Fibroblast of lung (primary cell): ENCODE results near the gene APBB2. TPM values are rescaled to one million over a fixed set of nuclear protein-coding genes. Genes with fewer than 3 reads are reported as not detected.
A peak's percentile ranks its signal among the peaks of the same experiment; 100 is the strongest.
"Not testable (repeated sequence)": the region's sequence is repeated elsewhere in the genome, so short reads cannot be mapped to it uniquely, and the experiment has no call there.

Experiments used
- DNase-seq, 2 donors: peaks; one replicate each; pipeline versions ENCODE4 v3.0.0 to v3.0.0-alpha.2; 2010; ENCODE audit warnings: low read depth in 2 of 2
- H2AFZ ChIP-seq: 2 replicates; pipeline ENCODE4 v1.5.1; 2012; ENCODE audit warnings: low read length, control low read depth, inconsistent platforms
- H3K27ac ChIP-seq: 2 replicates; pipeline ENCODE4 v1.5.1; 2011; ENCODE audit warnings: low read length, control low read depth; ENCODE audit not compliant: insufficient read depth
- H3K27me3 ChIP-seq: 2 replicates; pipeline ENCODE4 v1.5.1; 2011; ENCODE audit warnings: mild to moderate bottlenecking, low read length; ENCODE audit not compliant: control insufficient read depth, insufficient read depth
- H3K36me3 ChIP-seq: 2 replicates; pipeline ENCODE4 v1.5.1; 2011; ENCODE audit warnings: low read length; ENCODE audit not compliant: control insufficient read depth, insufficient read depth
- H3K4me1 ChIP-seq: 2 replicates; pipeline ENCODE4 v1.5.1; 2011; ENCODE audit warnings: low read length; ENCODE audit not compliant: control insufficient read depth, insufficient read depth; ENCODE audit errors: extremely low read depth
- H3K4me2 ChIP-seq: 2 replicates; pipeline ENCODE4 v1.5.1; 2011; ENCODE audit warnings: low read length, control low read depth; ENCODE audit not compliant: insufficient read depth; ENCODE audit errors: extremely low read depth
- H3K4me3 ChIP-seq, 4 experiments: fragments of 200-600 bp in 1 of 4; sonication (generic) in 1 of 4; replicated peaks in 1 of 4; 2 replicates each; pipeline ENCODE4 v1.5.1; 2011 to 2016; ENCODE audit warnings: low read length in 4 of 4, low read depth in 3 of 4, mild to moderate bottlenecking in 3 of 4, control low read depth in 2 of 4, inconsistent platforms in 1 of 4, mixed read lengths in 1 of 4; ENCODE audit not compliant: insufficient read depth in 1 of 4; ENCODE audit errors: control extremely low read depth in 1 of 4
- H3K79me2 ChIP-seq: 2 replicates; pipeline ENCODE4 v1.5.1; 2012; ENCODE audit warnings: mild to moderate bottlenecking, low read length, inconsistent platforms; ENCODE audit not compliant: control insufficient read depth, insufficient read depth
- H3K9ac ChIP-seq: 2 replicates; pipeline ENCODE4 v1.5.1; 2011; ENCODE audit warnings: mild to moderate bottlenecking, low read length, control low read depth; ENCODE audit not compliant: insufficient read depth
- H3K9me3 ChIP-seq: 2 replicates; pipeline ENCODE4 v1.5.1; 2012; ENCODE audit warnings: low read depth, low read length; ENCODE audit not compliant: control insufficient read depth, insufficient read depth
- H4K20me1 ChIP-seq: 2 replicates; pipeline ENCODE4 v1.5.1; 2011; ENCODE audit warnings: low read length; ENCODE audit not compliant: control insufficient read depth, insufficient read depth; ENCODE audit errors: extremely low read depth
- CTCF ChIP-seq, 2 donors: IDR thresholded peaks in 1 of 2; conservative IDR thresholded peaks in 1 of 2; 1 replicate in 1 of 2; 2 replicates in 1 of 2; pipeline ENCODE4 v1.5.1; 2011 to 2012; ENCODE audit warnings: low read length in 2 of 2, control low read depth in 1 of 2, inconsistent platforms in 1 of 2, low read depth in 1 of 2, mild to moderate bottlenecking in 1 of 2
- EZH2 ChIP-seq: IDR thresholded peaks from 2 replicates; pipeline ENCODE4 v1.5.1; 2012; ENCODE audit warnings: low read length, control low read depth, mild to moderate bottlenecking; ENCODE audit errors: missing control alignments
- polyA plus RNA-seq, 2 donors: library from polyadenylated mRNA; depleted of rRNA in 1 of 2; stranded (reverse) in 1 of 2; unstranded in 1 of 2; fragments of >200 nt; gene quantifications; 2 replicates each; pipeline ENCODE4 v1.2.1, GENCODE V29; 2011 to 2012; ENCODE audit warnings: missing spikeins in 1 of 2
- total RNA-seq: library from RNA; depleted of rRNA; stranded (reverse); fragments of >200 nt; gene quantifications from 2 replicates; pipeline ENCODE4 v1.2.1, GENCODE V29; 2014

The APBB2 gene
- total and polyA plus RNA-seq, 2 donors (not counting 1 experiment from before 2014, with no cell fraction given) = 25.1 to 29.8 TPM

GRCh38 chr4:41154814-41155177 is 59.5 kb downstream of the APBB2 start:
- TF ChIP-seq EZH2 = no peak
- TF ChIP-seq CTCF (conservative IDR thresholded peaks at IDR 0.05 in 1 of 2, IDR thresholded peaks at IDR 0.05 in 1 of 2; ENCODE audit: low read depth in 1 of 2, low read length in 2 of 2) = no peak
- H3K27ac ChIP-seq = no peak overlapping the region
- peaks cover 11% of the 10 kb centered on the region for H3K79me2 ChIP-seq
- no peak overlapping the region for H3K9ac ChIP-seq
- H2AFZ ChIP-seq = no peak overlapping the region
- H3K9me3 ChIP-seq = no peaks in the 10 kb centered on the region
- peaks cover 7% of the 10 kb centered on the region for H3K4me1 ChIP-seq
- H3K27me3 ChIP-seq = no peaks in the 10 kb centered on the region
- H3K4me2 ChIP-seq = no peak overlapping the region
- H4K20me1 ChIP-seq = no peaks in the 10 kb centered on the region
- H3K36me3 ChIP-seq = no peaks in the 10 kb centered on the region
- H3K4me3 ChIP-seq = no peak overlapping the region
- DNase-seq = peak in 1 of 2 donors; percentile 65

DNA sequence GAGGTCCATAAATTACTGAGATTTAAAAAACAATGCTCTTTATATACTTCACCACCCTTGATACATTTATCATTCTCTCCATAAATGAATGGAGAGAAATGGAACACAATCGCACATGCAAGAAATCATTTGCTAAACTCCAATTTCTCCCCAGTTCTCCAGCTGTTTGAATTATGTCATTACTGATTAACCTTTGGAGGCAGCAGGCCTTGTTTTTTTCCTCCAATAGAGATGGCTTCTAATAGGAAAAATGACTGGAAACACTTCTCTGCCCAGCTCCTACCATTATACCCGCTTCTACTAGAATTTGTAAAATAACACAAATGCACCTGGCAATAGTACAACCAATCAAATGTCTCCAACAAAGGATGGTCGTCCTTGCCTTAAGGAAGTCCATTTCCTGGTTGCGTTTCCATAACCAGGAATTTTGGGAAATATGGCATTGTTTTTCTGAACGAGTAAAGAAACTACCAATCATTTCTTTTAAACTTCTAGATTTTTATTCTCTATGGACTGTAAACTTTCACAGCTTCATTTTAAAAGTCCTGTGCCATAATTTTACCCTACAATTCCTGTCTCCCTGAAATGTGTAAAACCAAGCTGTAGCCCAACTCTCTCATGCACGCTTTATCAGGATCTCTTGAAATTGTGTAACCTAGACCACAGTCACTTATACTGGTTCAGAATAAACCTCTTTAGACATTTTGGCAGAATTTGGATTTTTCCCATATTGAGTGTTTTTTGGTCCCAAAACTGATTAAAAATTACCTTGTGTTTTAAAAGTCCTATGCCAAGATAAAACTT is 60.1 kb downstream of the APBB2 start:
- no peak for DNase-seq
- Histone ChIP-seq H3K9me3 (no peaks in the 10 kb centered on the region), H3K79me2 (peaks cover 11% of the 10 kb centered on the region), H3K9ac (no peak overlapping the region), H3K36me3 (no peaks in the 10 kb centered on the region), H3K4me1 (peaks cover 7% of the 10 kb centered on the region), H3K4me3 (no peak overlapping the region), H3K27ac (no peak overlapping the region), H3K4me2 (no peak overlapping the region), H4K20me1 (no peaks in the 10 kb centered on the region), H3K27me3 (no peaks in the 10 kb centered on the region), H2AFZ (no peak overlapping the region)
- TF ChIP-seq EZH2 (no peak), CTCF (conservative IDR thresholded peaks at IDR 0.05 in 1 of 2, IDR thresholded peaks at IDR 0.05 in 1 of 2; ENCODE audit: low read depth in 1 of 2, low read length in 2 of 2) (no peak)

- no peak overlapping the region for H3K4me3 ChIP-seq
- H4K20me1 ChIP-seq = no peaks in the 10 kb centered on the region
- H3K79me2 ChIP-seq = peaks cover 8% of the 10 kb centered on the region
- no peak overlapping the region for H2AFZ ChIP-seq
- H3K4me1 ChIP-seq = peaks cover 12% of the 10 kb centered on the region
- no peaks in the 10 kb centered on the region for H3K9me3 ChIP-seq
- TF ChIP-seq CTCF (conservative IDR thresholded peaks at IDR 0.05 in 1 of 2, IDR thresholded peaks at IDR 0.05 in 1 of 2; ENCODE audit: low read depth in 1 of 2, low read length in 2 of 2) = no peak
- TF ChIP-seq EZH2 = no peak
- H3K9ac ChIP-seq = no peak overlapping the region
- no peaks in the 10 kb centered on the region for H3K27me3 ChIP-seq
- no peaks in the 10 kb centered on the region for H3K36me3 ChIP-seq
- no peak overlapping the region for H3K27ac ChIP-seq
- H3K4me2 ChIP-seq = no peak overlapping the region
- DNase-seq = no peak
These were observed 63.9 kb downstream of the APBB2 start for GRCh38 chr4:41150401-41150800.

DNA sequence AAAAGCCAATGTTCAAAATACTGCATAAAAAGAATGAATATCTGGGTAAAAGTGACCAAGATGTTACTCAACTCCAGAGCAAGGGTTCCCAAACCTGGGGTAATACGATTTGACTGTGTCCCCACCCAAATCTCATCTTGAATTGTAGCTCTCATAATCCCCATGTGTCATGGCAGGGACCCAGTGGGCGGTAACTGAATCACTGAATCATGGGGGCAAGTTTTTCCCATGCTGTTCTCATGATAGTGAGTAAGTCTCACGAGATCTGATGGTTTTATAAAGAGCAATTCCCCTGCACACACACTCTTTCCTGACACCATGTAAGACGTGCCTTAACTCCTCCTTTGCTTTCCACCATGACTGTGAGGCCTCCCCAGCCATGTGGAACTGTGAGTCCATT is 64.8 kb downstream of the APBB2 start:
- Histone ChIP-seq H3K4me1 (peaks cover 19% of the 10 kb centered on the region), H3K79me2 (peaks cover 12% of the 10 kb centered on the region)
- DNase-seq, H3K27me3 ChIP-seq, H4K20me1 ChIP-seq, H2AFZ ChIP-seq, H3K27ac ChIP-seq, H3K9ac ChIP-seq, H3K36me3 ChIP-seq, H3K4me3 ChIP-seq, H3K9me3 ChIP-seq, H3K4me2 ChIP-seq: not testable (repeated sequence)
